Measurements from ENCODE around the gene ZNRD2. TPM values are rescaled to one million over a fixed set of nuclear protein-coding genes. Genes with fewer than 3 reads are reported as not detected.

ZNRD2 gene
- total RNA-seq, 1 donor from 2014 or later: 157 TPM

DNA sequence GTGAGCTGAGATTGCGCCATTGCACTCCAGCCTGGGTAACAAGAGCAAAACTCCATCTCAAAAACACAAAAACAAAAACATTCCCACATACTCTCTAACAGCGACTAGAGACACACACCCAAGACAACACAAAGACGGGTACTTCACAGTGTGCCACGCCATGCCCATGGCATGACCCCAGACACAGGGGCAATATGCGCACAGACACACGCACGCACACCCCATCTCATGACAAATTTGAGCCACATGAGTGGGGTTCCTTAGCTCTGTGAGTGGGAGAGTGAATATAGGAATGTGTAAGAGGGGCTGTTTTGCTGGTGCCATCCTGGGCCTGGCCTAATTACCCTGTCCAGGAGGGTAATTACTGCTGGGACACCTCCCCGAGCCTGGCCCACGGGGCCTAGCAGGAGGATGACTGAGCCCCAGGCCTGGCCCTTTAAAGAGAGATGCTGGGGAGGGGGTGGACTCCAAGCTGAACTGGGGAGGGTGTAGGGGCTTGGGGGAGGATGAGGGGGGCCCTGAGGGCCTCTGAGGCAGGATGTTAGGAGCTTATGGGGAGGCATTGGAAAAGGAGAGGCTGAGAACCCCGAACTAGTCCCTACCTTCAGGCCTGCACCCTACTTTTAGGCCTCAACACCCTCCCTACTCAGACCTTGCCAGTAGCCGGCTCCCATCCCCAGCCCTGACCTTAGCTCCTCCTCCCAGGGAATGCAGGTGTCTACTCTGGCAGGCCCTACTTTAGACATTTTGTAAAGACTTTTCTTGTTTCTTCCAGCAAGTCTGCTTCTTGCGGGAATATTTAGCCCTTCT is 13.6 kb upstream of the ZNRD2 start:
- Histone ChIP-seq H3K4me1 (peaks cover 26 to 60% of the 10 kb centered on the region in 2 donors), H3K27ac (peak overlapping the region; percentile 97 to 99), H3K9me3 (no peaks in the 10 kb centered on the region), H3K4me3 (peak overlapping the region; percentile 79 to 82), H3K36me3 (peaks cover 21 to 23% of the 10 kb centered on the region in 2 donors), H3K27me3 (no peaks in the 10 kb centered on the region)
- no peak for DNase-seq (ENCODE audit: low spot score in 2 of 2)
- TF ChIP-seq, protein P1, sequence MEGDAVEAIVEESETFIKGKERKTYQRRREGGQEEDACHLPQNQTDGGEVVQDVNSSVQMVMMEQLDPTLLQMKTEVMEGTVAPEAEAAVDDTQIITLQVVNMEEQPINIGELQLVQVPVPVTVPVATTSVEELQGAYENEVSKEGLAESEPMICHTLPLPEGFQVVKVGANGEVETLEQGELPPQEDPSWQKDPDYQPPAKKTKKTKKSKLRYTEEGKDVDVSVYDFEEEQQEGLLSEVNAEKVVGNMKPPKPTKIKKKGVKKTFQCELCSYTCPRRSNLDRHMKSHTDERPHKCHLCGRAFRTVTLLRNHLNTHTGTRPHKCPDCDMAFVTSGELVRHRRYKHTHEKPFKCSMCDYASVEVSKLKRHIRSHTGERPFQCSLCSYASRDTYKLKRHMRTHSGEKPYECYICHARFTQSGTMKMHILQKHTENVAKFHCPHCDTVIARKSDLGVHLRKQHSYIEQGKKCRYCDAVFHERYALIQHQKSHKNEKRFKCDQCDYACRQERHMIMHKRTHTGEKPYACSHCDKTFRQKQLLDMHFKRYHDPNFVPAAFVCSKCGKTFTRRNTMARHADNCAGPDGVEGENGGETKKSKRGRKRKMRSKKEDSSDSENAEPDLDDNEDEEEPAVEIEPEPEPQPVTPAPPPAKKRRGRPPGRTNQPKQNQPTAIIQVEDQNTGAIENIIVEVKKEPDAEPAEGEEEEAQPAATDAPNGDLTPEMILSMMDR (IDR thresholded peaks at IDR 0.05): no peak
- intact Hi-C loops (cut with DNase I): loop anchor here (5.0 kb wide), 1 partner anchor 106 kb away; the partner anchor contains the start of gene RELA

GRCh38 chr11:65557280-65558001 is 12.8 kb upstream of the ZNRD2 start:
- no peak for DNase-seq (ENCODE audit: low spot score in 2 of 2)
- peaks cover 15 to 16% of the 10 kb centered on the region in 2 donors for H3K36me3 ChIP-seq
- peaks cover 26 to 68% of the 10 kb centered on the region in 2 donors for H3K4me1 ChIP-seq
- H3K9me3 ChIP-seq: no peaks in the 10 kb centered on the region
- intact Hi-C loops (cut with DNase I): loop anchor here (1.0 to 5.0 kb wide), 3 partner anchors 13 to 105 kb away; partner anchors contain the start of genes RELA and ZNRD2
- TF ChIP-seq, protein P1 (IDR thresholded peaks at IDR 0.05): no peak
- peak overlapping the region; percentile 79 to 82 for H3K4me3 ChIP-seq
- no peaks in the 10 kb centered on the region for H3K27me3 ChIP-seq
- peak overlapping the region; percentile 97 to 99 for H3K27ac ChIP-seq

DNA sequence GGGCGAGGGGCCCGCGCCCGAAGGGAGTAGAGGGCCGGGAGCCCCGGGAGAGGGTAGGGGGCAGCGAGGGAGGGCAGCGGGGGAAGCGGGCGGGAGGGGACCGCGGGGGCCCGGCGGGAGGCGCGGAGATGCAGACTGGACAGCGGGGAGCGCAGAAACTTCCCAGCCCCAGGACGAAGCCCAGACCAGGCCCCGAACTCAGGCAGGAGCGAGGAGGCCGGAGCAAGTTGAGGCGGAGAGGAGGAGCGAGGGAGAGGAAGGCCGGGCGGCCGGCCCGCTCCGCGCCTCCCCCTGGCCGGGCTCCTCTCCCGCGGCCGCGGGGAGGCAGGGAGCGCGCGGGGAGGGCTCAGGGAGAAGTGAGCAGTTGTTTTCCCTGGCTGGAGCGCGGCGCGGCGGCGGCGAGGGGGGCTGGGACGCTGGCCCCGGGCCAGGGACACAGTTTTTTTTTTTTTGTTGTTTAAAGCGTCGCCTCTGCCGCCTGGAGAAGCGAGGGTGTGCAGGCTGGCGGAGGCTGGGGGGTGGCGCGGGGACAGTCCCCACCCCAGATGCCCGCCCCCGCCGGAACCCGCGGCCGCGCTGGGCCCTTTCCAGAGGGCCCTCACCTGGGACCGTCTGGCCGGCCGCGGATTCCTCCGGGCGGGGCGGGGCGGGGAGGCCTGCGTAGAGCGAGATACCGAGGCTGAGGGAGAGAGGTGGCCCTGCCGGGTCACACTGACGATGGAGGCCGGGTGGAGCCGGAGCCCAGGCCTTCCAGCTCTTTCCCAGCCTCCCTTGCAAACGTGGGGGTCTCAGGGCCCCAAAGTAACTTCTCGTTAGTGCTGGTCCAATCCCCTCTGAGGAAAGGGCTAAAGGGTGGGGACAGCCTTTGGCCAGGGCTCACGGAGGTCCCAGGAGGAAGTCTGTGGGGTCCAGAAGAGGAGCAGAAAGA is 12.0 kb upstream of the ZNRD2 start, which contains the start of gene LTBP3:
Gene LTBP3 (minus strand): TSS at position 358 of the 928 bp plus-strand sequence. CDS start 400 bp downstream, outside the sequence.
- Histone ChIP-seq H3K4me1 (peaks cover 26 to 69% of the 10 kb centered on the region in 2 donors), H3K9me3 (no peaks in the 10 kb centered on the region), H3K27me3 (no peaks in the 10 kb centered on the region), H3K4me3 (peak within 1 kb of the TSS; percentile 79 to 82), H3K27ac (peak within 1 kb of the TSS; percentile 97 to 99), H3K36me3 (peaks cover 8% of the 10 kb centered on the region in 2 donors)
- TF ChIP-seq, protein P1 (IDR thresholded peaks at IDR 0.05): no peak
- intact Hi-C loops (cut with DNase I): loop anchor here (1.0 to 5.0 kb wide), 3 partner anchors 12 to 104 kb away; partner anchors contain the start of genes RELA and ZNRD2
- DNase-seq (ENCODE audit: low spot score in 2 of 2): peak in 1 of 2 donors; percentile 93

- H3K27me3 ChIP-seq: no peaks in the 10 kb centered on the region
- H3K9me3 ChIP-seq: no peaks in the 10 kb centered on the region
- H3K4me3 ChIP-seq: peak overlapping the region; percentile 79 to 82
- H3K36me3 ChIP-seq: peaks cover under 1 to 1% of the 10 kb centered on the region in 2 donors
- intact Hi-C loops (cut with DNase I): loop anchor here (1.0 to 5.0 kb wide), 3 partner anchors 11 to 103 kb away; partner anchors contain the start of genes RELA and ZNRD2
- peak overlapping the region; percentile 97 to 99 for H3K27ac ChIP-seq
- DNase-seq (ENCODE audit: low spot score in 2 of 2): peak in 1 of 2 donors; percentile 88
- TF ChIP-seq, protein P1 (IDR thresholded peaks at IDR 0.05): peak in 1 of 3 experiments; percentile 27
- H3K4me1 ChIP-seq: peaks cover 29 to 70% of the 10 kb centered on the region in 2 donors
These were observed 11.3 kb upstream of the ZNRD2 start for GRCh38 chr11:65558930-65559509.

Measured in ascending aorta (tissue), 2 donors.